SK-N-SH (cell line): ENCODE data around the gene CHML. TPM values are rescaled to one million over a fixed set of nuclear protein-coding genes. Genes with fewer than 3 reads are reported as not detected.

Experiments used
- CTCF ChIA-PET: fragments of 300-600, 350-600 bp; formaldehyde crosslinking; extraction: SDS; loops from one replicate; lab custom pipeline; 2021; lab: Yijun Ruan, JAX
- POLR2A ChIA-PET: fragments of 350-600 bp; sonication (Branson Sonifier 250); formaldehyde crosslinking; extraction: SDS; loops from one replicate; lab custom pipeline; 2020; ENCODE audit warnings: antibody characterized with exemption, inconsistent platforms; lab: Yijun Ruan, JAX
- DNase-seq: peaks from one replicate; pipeline ENCODE4 v3.0.0; 2012
- H2AFZ ChIP-seq: fragments of 200-600 bp; sonication (generic); 2 replicates; pipeline ENCODE4 v1.8.1; 2016; ENCODE audit warnings: antibody characterized with exemption, mild to moderate bottlenecking, low read depth
- H3F3A ChIP-seq: fragments of 200-600 bp; sonication (generic); replicated peaks from 2 replicates; pipeline ENCODE3; 2016; ENCODE audit warnings: antibody characterized with exemption, mild to moderate bottlenecking; ENCODE audit not compliant: insufficient read depth
- H3K27ac ChIP-seq, 2 experiments: fragments of 200-500 bp in 1 of 2; fragments of 200-600 bp in 1 of 2; sonication (Bioruptor generic) in 1 of 2; sonication (generic), shearing (Covaris generic) in 1 of 2; 2 replicates each; pipeline versions ENCODE4 v1.5.1 to v1.6.1; 2014 to 2016; ENCODE audit warnings: low read depth in 2 of 2, inconsistent platforms in 1 of 2, low read length in 1 of 2, mild to moderate bottlenecking in 1 of 2, mixed read lengths in 1 of 2
- H3K27me3 ChIP-seq: fragments of 200-600 bp; sonication (generic), shearing (Covaris generic); 2 replicates; pipeline ENCODE4 v1.6.1; 2016; ENCODE audit warnings: mixed run types; ENCODE audit not compliant: insufficient read depth
- H3K36me3 ChIP-seq, 2 experiments: fragments of 200-500 bp in 1 of 2; fragments of 200-600 bp in 1 of 2; sonication (Bioruptor generic) in 1 of 2; sonication (generic) in 1 of 2; replicated peaks in 1 of 2; 2 replicates each; pipeline versions ENCODE3 to v1.5.1; 2014 to 2016; ENCODE audit warnings: low read length in 1 of 2, mild to moderate bottlenecking in 1 of 2; ENCODE audit not compliant: insufficient read depth in 2 of 2, control insufficient read depth in 1 of 2
- H3K4me1 ChIP-seq, 2 experiments: fragments of 200-500 bp in 1 of 2; fragments of 200-600 bp in 1 of 2; sonication (Bioruptor generic) in 1 of 2; sonication (generic), shearing (Covaris generic) in 1 of 2; 2 replicates each; pipeline versions ENCODE4 v1.5.1 to v1.6.1; 2014 to 2016; ENCODE audit warnings: low read depth in 1 of 2, low read length in 1 of 2, mixed run types in 1 of 2; ENCODE audit not compliant: insufficient read depth in 2 of 2, control insufficient read depth in 1 of 2
- H3K4me2 ChIP-seq: fragments of 200-600 bp; sonication (generic), shearing (Covaris generic); 2 replicates; pipeline ENCODE4 v1.6.1; 2017; ENCODE audit warnings: mixed run types
- H3K4me3 ChIP-seq, 2 experiments: fragments of 200-500 bp in 1 of 2; fragments of 200-600 bp in 1 of 2; sonication (Bioruptor generic) in 1 of 2; sonication (generic), shearing (Covaris generic) in 1 of 2; 2 replicates each; pipeline versions ENCODE4 v1.5.1 to v1.8.1; 2014 to 2016; ENCODE audit warnings: low read depth in 2 of 2, inconsistent platforms in 1 of 2, low read length in 1 of 2, mild to moderate bottlenecking in 1 of 2, mixed read lengths in 1 of 2, moderate library complexity in 1 of 2
- H3K79me2 ChIP-seq: fragments of 200-600 bp; sonication (generic); 2 replicates; pipeline ENCODE4 v1.8.1; 2017; ENCODE audit warnings: mild to moderate bottlenecking; ENCODE audit not compliant: insufficient read depth
- H3K9ac ChIP-seq: fragments of 200-600 bp; sonication (generic); 2 replicates; pipeline ENCODE4 v1.6.1; 2017; ENCODE audit warnings: mixed run types
- H3K9me2 ChIP-seq: fragments of 200-600 bp; sonication (generic); 2 replicates; pipeline ENCODE4 v1.6.1; 2017; ENCODE audit warnings: mixed run types
- H3K9me3 ChIP-seq: fragments of 200-600 bp; sonication (generic); 2 replicates; pipeline ENCODE4 v1.6.1; 2017; ENCODE audit warnings: mixed run types, mild to moderate bottlenecking, moderate library complexity
- H4K20me1 ChIP-seq: fragments of 200-600 bp; sonication (generic); 2 replicates; pipeline ENCODE4 v1.6.1; 2017; ENCODE audit warnings: mild to moderate bottlenecking, mixed run types; ENCODE audit not compliant: insufficient read depth
- CTCF ChIP-seq: fragments of 200-600 bp; sonication (generic); IDR thresholded peaks from 2 replicates; pipeline ENCODE4 v1.6.1; 2017; ENCODE audit warnings: antibody characterized with exemption, mild to moderate bottlenecking, moderate library complexity
- EZH2phosphoT487 ChIP-seq: fragments of 200-600 bp; sonication (generic); IDR thresholded peaks from 2 replicates; pipeline ENCODE4 v1.6.1; 2017; ENCODE audit warnings: low read depth, mixed run types, mild to moderate bottlenecking, antibody characterized with exemption, moderate library complexity, borderline replicate concordance
- FOSL2 ChIP-seq: IDR thresholded peaks from 2 replicates; pipeline ENCODE4 v1.4.0; 2012; ENCODE audit warnings: low read depth, mild to moderate bottlenecking, moderate library complexity, borderline replicate concordance
- GATA2 ChIP-seq: sonication (generic); formaldehyde crosslinking; IDR thresholded peaks from 2 replicates; pipeline ENCODE4 v1.5.0; 2020; ENCODE audit warnings: mild to moderate bottlenecking, missing genetic modification reagents
- JUND ChIP-seq: IDR thresholded peaks from 2 replicates; pipeline ENCODE4 v1.4.0; 2012
- MAX ChIP-seq: IDR thresholded peaks from 2 replicates; pipeline ENCODE4 v1.4.0; 2012; ENCODE audit warnings: low read depth
- NRF1 ChIP-seq: IDR thresholded peaks from 2 replicates; pipeline ENCODE4 v1.6.1; 2012; ENCODE audit warnings: low read depth, mild to moderate bottlenecking, low read length
- RFX5 ChIP-seq: IDR thresholded peaks from 2 replicates; pipeline ENCODE4 v1.6.1; 2012; ENCODE audit warnings: mild to moderate bottlenecking, improper control_type of control experiment, low read length
- USF2 ChIP-seq: fragments of 150-350 bp; IDR thresholded peaks from 2 replicates; pipeline ENCODE4 v1.6.1; 2017; ENCODE audit warnings: antibody characterized with exemption, low read length, low read depth, borderline replicate concordance
- whole genome bisulfite sequencing: methylation state at CpG from one replicate; pipeline ENCODE4 v1.1.6; 2017; ENCODE audit warnings: low lambda C conversion rate; 5-methylcytosine and 5-hydroxymethylcytosine counted together
- polyA plus RNA-seq, 3 experiments: library from polyadenylated mRNA; depleted of rRNA; stranded (reverse); fragments of >200 nt; gene quantifications; 2 replicates each; pipeline ENCODE4 v1.2.3, GENCODE V29; 2012

Gene CHML
- polyA plus RNA-seq, 1 of the 3 experiments (the other 2 are of a cell fraction), result 3.0 TPM

- Histone ChIP-seq H3F3A (peaks cover 17% of the 10 kb centered on the region), H3K9ac (no peak overlapping the region), H3K79me2 (no peaks in the 10 kb centered on the region), H2AFZ (peak overlapping the region; percentile 57; the same call in 1 of the 2 replicates), H4K20me1 (no peaks in the 10 kb centered on the region), H3K36me3 (peaks cover 4 to 13% of the 10 kb centered on the region in 2 experiments), H3K4me3 (no peak overlapping the region), H3K4me2 (0 out of 2 replicates have a peak overlapping the region, but pooled peaks have one; percentile 47), H3K4me1 (peaks cover 0 to 13% of the 10 kb centered on the region in 2 experiments; a peak in 1 of 4 replicates), H3K27ac (peak overlapping the region in 1 of 2 experiments; percentile 48; a peak in 2 of 4 replicates), H3K9me2 (no peaks in the 10 kb centered on the region), H3K27me3 (no peaks in the 10 kb centered on the region), H3K9me3 (no peaks in the 10 kb centered on the region)
- TF ChIP-seq CTCF (no peak), JUND (peak; percentile 61), FOSL2 (peak; percentile 53; the same call in 1 of the 2 replicates)
- ChIA-PET CTCF (interaction anchor here (1.1 kb wide), 1 partner anchor 19 kb away, joined by 3 read pairs; no protein-coding TSS in a partner anchor), POLR2A (no interaction called here)
- WGBS, result 71% methylated on average over 3 of the region's 3 CpGs
- DNase-seq, result no peak
Observed at GRCh38 chr1:241592273-241592958, 47.8 kb downstream of the CHML start.

GRCh38 chr1:241591736-241592135 is 48.4 kb downstream of the CHML start:
- H3K9me3 ChIP-seq, result no peaks in the 10 kb centered on the region
- no peaks in the 10 kb centered on the region for H4K20me1 ChIP-seq
- H3K27me3 ChIP-seq, result no peaks in the 10 kb centered on the region
- H3K9me2 ChIP-seq, result no peaks in the 10 kb centered on the region
- no peak overlapping the region for H3K4me3 ChIP-seq
- no peak overlapping the region for H3K9ac ChIP-seq
- H3K4me2 ChIP-seq, result no peak overlapping the region
- H3K36me3 ChIP-seq, result peaks cover 4 to 13% of the 10 kb centered on the region in 2 experiments
- no peaks in the 10 kb centered on the region for H3K79me2 ChIP-seq
- peaks cover 17% of the 10 kb centered on the region for H3F3A ChIP-seq
- WGBS, result 94% methylated on average over 5 of the region's 5 CpGs
- no peak overlapping the region for H2AFZ ChIP-seq
- no peak for TF ChIP-seq USF2
- TF ChIP-seq FOSL2, result no peak
- TF ChIP-seq NRF1, result no peak
- TF ChIP-seq GATA2 (CRISPR knock-in tag), result no peak
- TF ChIP-seq MAX, result no peak
- TF ChIP-seq RFX5, result no peak
- TF ChIP-seq EZH2phosphoT487, result no peak
- DNase-seq, result no peak
- CTCF ChIA-PET, result interaction anchor here (1.1 to 2.6 kb wide), 2 partner anchors 19 kb away, joined by 3 to 13 read pairs; no protein-coding TSS in a partner anchor
- POLR2A ChIA-PET, result no interaction called here
- no peak overlapping the region for H3K27ac ChIP-seq
- peaks cover 0 to 13% of the 10 kb centered on the region in 2 experiments; a peak in 1 of 4 replicates for H3K4me1 ChIP-seq
